Pancreas (tissue), 10 donors: Measurements from ENCODE around the gene ERCC1. TPM values are rescaled to one million over a fixed set of nuclear protein-coding genes. Genes with fewer than 3 reads are reported as not detected.

Experiments used
- ATAC-seq, 4 donors: fragments of 200-7000 bp; cut with Tn5 transposase; one replicate each; pipeline versions ENCODE4 v1.8.0 to v1.9.1; 2020; ENCODE audit warnings: mild to moderate bottlenecking in 4 of 4, moderate library complexity in 4 of 4
- DNase-seq, 6 donors: peaks; one replicate each; pipeline ENCODE4 v3.0.0-alpha.2; 2020
- FAIRE-seq: peaks from 2 replicates; lab custom pipeline; 2012; peaks lifted over from hg19 to GRCh38; lab: Jason Lieb, UNC
- H3K27ac ChIP-seq, 4 donors: fragments of 200-600 bp; sonication (generic); 1 replicate in 3 of 4; 2 replicates in 1 of 4; pipeline versions ENCODE4 v1.5.0 to v1.8.0; 2020
- H3K27me3 ChIP-seq, 4 donors: fragments of 200-600 bp; one replicate each; pipeline ENCODE4 v1.8.0; 2021
- H3K36me3 ChIP-seq, 3 donors: fragments of 200-600 bp; sonication (generic) in 1 of 3; one replicate each; pipeline versions ENCODE4 v1.5.0 to v1.8.0; 2020 to 2021
- H3K4me1 ChIP-seq, 3 donors: fragments of 200-600 bp; one replicate each; pipeline ENCODE4 v1.8.0; 2021
- H3K4me3 ChIP-seq, 4 donors: fragments of 200-600 bp; sonication (generic) in 2 of 4; one replicate each; pipeline versions ENCODE4 v1.5.0 to v1.8.0; 2020 to 2021
- H3K9me3 ChIP-seq, 4 donors: fragments of 200-600 bp; one replicate each; pipeline ENCODE4 v1.8.0; 2021
- CTCF ChIP-seq, 4 donors: fragments of 200-600 bp; sonication (generic) in 3 of 4; IDR thresholded peaks; one replicate each; pipeline versions ENCODE4 v1.5.0 to v1.8.0; 2021; ENCODE audit warnings: antibody characterized with exemption in 4 of 4
- WGBS, 2 donors: extraction: QIAGEN DNeasy Blood & Tissue Kit; methylation state at CpG; one replicate each; pipeline ENCODE4 v1.1.7; 2013; 5-methylcytosine and 5-hydroxymethylcytosine counted together
- intact Hi-C, 3 donors: fragments of 100-400 bp; cut with DNase I; formaldehyde crosslinking; loops; one replicate each; pipeline versions ENCODE4 v1.11.1 to v1.14.2; 2022
- polyA plus RNA-seq, 2 donors: library from polyadenylated mRNA; stranded (reverse); fragments of 200-250 nt; gene quantifications; one replicate each; pipeline ENCODE4 v1.2.3, GENCODE V29; 2013
- total RNA-seq, 6 donors: library from RNA; stranded (reverse); fragmentation: NEBNext Ultra II Directional in 4 of 6; extraction: Animal tissue kit (Norgen Biotek cat#: 25700) in 4 of 6; gene quantifications; one replicate each; pipeline versions ENCODE4 v1.2.1 to v1.2.4, GENCODE V29; 2021 to 2023
- donor health status: healthy with polysubstance abuse.
- donor health status: DM: no; HTN: no; CAD: no; lungs with moderate emphysema.
- donor health status: DM: no; HTN: no; CAD: no.
- donor health status: control.
- donor health status: control.
- donor health status: Bipolar disorder and iron deficiency.
- donor health status: DM: yes; HTN: yes; CAD: no.
- donor health status: DM: no; HTN: no; CAD: no.
- donor health status: DM: no; HTN: no; CAD: no.
- donor health status: DM: yes; HTN: yes; CAD: no.

ERCC1 gene
- total and polyA plus RNA-seq, 8 donors = 28.9 to 42.3 (median 33.1) TPM

GRCh38 chr19:45368127-45368526, 55.6 kb downstream of the ERCC1 start:
- Histone ChIP-seq H3K4me3 (no peak overlapping the region), H3K9me3 (no peaks in the 10 kb centered on the region), H3K27ac (no peak overlapping the region), H3K36me3 (no peaks in the 10 kb centered on the region), H3K4me1 (no peaks in the 10 kb centered on the region), H3K27me3 (no peaks in the 10 kb centered on the region)
- 91% methylated on average over 4 of the region's 4 CpGs for WGBS, 2 donors
- no peak for TF ChIP-seq CTCF (IDR thresholded peaks at IDR 0.05)
- intact Hi-C loops = no loop called here
- no peak for FAIRE-seq
- ATAC-seq = no peak
- no peak for DNase-seq

- WGBS, 2 donors = 89 to 90% methylated on average over 12 of the region's 12 CpGs
Measured at GRCh38 chr19:45364696-45365095, 59.0 kb downstream of the ERCC1 start.

GRCh38 chr19:45363861-45364459, 59.8 kb downstream of the ERCC1 start:
- 91 to 93% methylated on average over 33 to 44 of the region's 44 CpGs for WGBS, 2 donors
- intact Hi-C loops = no loop called here
- no peak overlapping the region for H3K4me3 ChIP-seq
- no peaks in the 10 kb centered on the region for H3K36me3 ChIP-seq
- no peak for FAIRE-seq
- H3K27me3 ChIP-seq = no peaks in the 10 kb centered on the region
- no peak for TF ChIP-seq CTCF (IDR thresholded peaks at IDR 0.05)
- H3K9me3 ChIP-seq = no peaks in the 10 kb centered on the region
- H3K27ac ChIP-seq = no peak overlapping the region
- ATAC-seq = no peak
- peak in 1 of 6 donors; percentile 72 for DNase-seq
- H3K4me1 ChIP-seq = no peaks in the 10 kb centered on the region

More at GRCh38 chr19:45364696-45365095, 59.0 kb downstream of the ERCC1 start:
- Histone ChIP-seq H3K9me3 (no peaks in the 10 kb centered on the region), H3K4me3 (no peak overlapping the region), H3K27me3 (no peaks in the 10 kb centered on the region), H3K27ac (no peak overlapping the region), H3K4me1 (no peaks in the 10 kb centered on the region), H3K36me3 (no peaks in the 10 kb centered on the region)
- ATAC-seq (no peak), DNase-seq (peak in 1 of 6 donors; percentile 67), FAIRE-seq (no peak)
- TF ChIP-seq CTCF (IDR thresholded peaks at IDR 0.05) = no peak
- intact Hi-C loops = no loop called here

GRCh38 chr19:45362291-45362690, 61.4 kb downstream of the ERCC1 start:
- Histone ChIP-seq H3K9me3 (no peaks in the 10 kb centered on the region), H3K27me3 (no peaks in the 10 kb centered on the region), H3K4me1 (no peaks in the 10 kb centered on the region), H3K36me3 (no peaks in the 10 kb centered on the region), H3K4me3 (no peak overlapping the region), H3K27ac (no peak overlapping the region)
- 91 to 93% methylated on average over 16 of the region's 16 CpGs for WGBS, 2 donors
- DNase-seq (no peak), ATAC-seq (peak in 1 of 4 donors; percentile 11), FAIRE-seq (no peak)
- intact Hi-C loops = no loop called here
- TF ChIP-seq CTCF (IDR thresholded peaks at IDR 0.05) = no peak

- no peak for DNase-seq
- 93 to 95% methylated on average over 14 of the region's 14 CpGs for WGBS, 2 donors
- intact Hi-C loops = no loop called here
- no peaks in the 10 kb centered on the region for H3K36me3 ChIP-seq
- no peak overlapping the region for H3K4me3 ChIP-seq
- ATAC-seq = no peak
- no peak overlapping the region for H3K27ac ChIP-seq
- no peak for TF ChIP-seq CTCF (IDR thresholded peaks at IDR 0.05)
- no peaks in the 10 kb centered on the region for H3K27me3 ChIP-seq
- H3K4me1 ChIP-seq = no peaks in the 10 kb centered on the region
- no peaks in the 10 kb centered on the region for H3K9me3 ChIP-seq
- no peak for FAIRE-seq
Measured at GRCh38 chr19:45361608-45362007, 62.1 kb downstream of the ERCC1 start.
